Left lung (tissue), 10 donors: Measurements from ENCODE around the gene FATE1. TPM values are rescaled to one million over a fixed set of nuclear protein-coding genes. Genes with fewer than 3 reads are reported as not detected.

Experiments
- ATAC-seq: fragments of 200-7000 bp; cut with Tn5 transposase; one replicate; pipeline ENCODE4 v1.9.1; 2020; ENCODE audit warnings: moderate library complexity
- DNase-seq, 4 donors: peaks; one replicate each; pipeline ENCODE4 v3.0.0-alpha.2; 2013 to 2020
- H3K27ac ChIP-seq, 2 donors: fragments of 200-600 bp; sonication (generic) in 1 of 2; one replicate each; pipeline versions ENCODE4 v1.5.0 to v1.8.0; 2020 to 2021
- H3K27me3 ChIP-seq, 2 donors: fragments of 200-600 bp; sonication (generic) in 1 of 2; one replicate each; pipeline versions ENCODE4 v1.5.0 to v1.8.0; 2020 to 2021
- H3K36me3 ChIP-seq, 2 donors: fragments of 200-600 bp; sonication (generic) in 1 of 2; one replicate each; pipeline versions ENCODE4 v1.5.0 to v1.8.0; 2020 to 2021
- H3K4me1 ChIP-seq, 2 donors: fragments of 200-600 bp; one replicate each; pipeline ENCODE4 v1.8.0; 2021
- H3K4me3 ChIP-seq, 2 donors: fragments of 200-600 bp; sonication (generic) in 1 of 2; one replicate each; pipeline versions ENCODE4 v1.5.0 to v1.8.0; 2020 to 2021; ENCODE audit warnings: mild to moderate bottlenecking in 1 of 2
- H3K9me3 ChIP-seq, 2 donors: fragments of 200-600 bp; sonication (generic) in 1 of 2; one replicate each; pipeline versions ENCODE4 v1.5.0 to v1.8.0; 2020 to 2021
- intact Hi-C, 2 donors: fragments of 100-400 bp; cut with DNase I; formaldehyde crosslinking; loops; one replicate each; pipeline versions ENCODE4 v1.11.2 to v1.14.2; 2022
- polyA plus RNA-seq, 6 donors: library from polyadenylated mRNA; unstranded; fragments of 120-200 nt; gene quantifications; one replicate each; pipeline ENCODE4 v1.2.1, GENCODE V29; 2013; ENCODE audit not compliant: insufficient read length in 6 of 6
- total RNA-seq, 2 donors: library from RNA; stranded (reverse); fragmentation: NEBNext Ultra II Directional; extraction: Animal tissue kit (Norgen Biotek cat#: 25700); gene quantifications; one replicate each; pipeline ENCODE4 v1.2.1, GENCODE V29; 2021
- TF ChIP-seq, protein P1 (sequence below), 2 donors: fragments of 200-600 bp; sonication (generic) in 1 of 2; IDR thresholded peaks; one replicate each; pipeline versions ENCODE4 v1.5.0 to v1.8.0; 2021; ENCODE audit warnings: antibody characterized with exemption in 2 of 2
- donor health status: DM: no; HTN: yes; CAD: no.
- donor health status: DM: no; HTN: no; CAD: no.

FATE1 gene
- total and polyA plus RNA-seq, 8 donors: 0.18 to 0.61 (median 0.40) TPM; not detected in 2

GRCh38 chrX:151687635-151688034 is 28.2 kb upstream of the FATE1 start:
- no peak overlapping the region for H3K4me3 ChIP-seq
- no peak for DNase-seq

GRCh38 chrX:151688695-151689094 is 27.1 kb upstream of the FATE1 start:
- ATAC-seq: no peak
- no peaks in the 10 kb centered on the region for H3K9me3 ChIP-seq
- H3K36me3 ChIP-seq: no peaks in the 10 kb centered on the region
- TF ChIP-seq, protein P1, sequence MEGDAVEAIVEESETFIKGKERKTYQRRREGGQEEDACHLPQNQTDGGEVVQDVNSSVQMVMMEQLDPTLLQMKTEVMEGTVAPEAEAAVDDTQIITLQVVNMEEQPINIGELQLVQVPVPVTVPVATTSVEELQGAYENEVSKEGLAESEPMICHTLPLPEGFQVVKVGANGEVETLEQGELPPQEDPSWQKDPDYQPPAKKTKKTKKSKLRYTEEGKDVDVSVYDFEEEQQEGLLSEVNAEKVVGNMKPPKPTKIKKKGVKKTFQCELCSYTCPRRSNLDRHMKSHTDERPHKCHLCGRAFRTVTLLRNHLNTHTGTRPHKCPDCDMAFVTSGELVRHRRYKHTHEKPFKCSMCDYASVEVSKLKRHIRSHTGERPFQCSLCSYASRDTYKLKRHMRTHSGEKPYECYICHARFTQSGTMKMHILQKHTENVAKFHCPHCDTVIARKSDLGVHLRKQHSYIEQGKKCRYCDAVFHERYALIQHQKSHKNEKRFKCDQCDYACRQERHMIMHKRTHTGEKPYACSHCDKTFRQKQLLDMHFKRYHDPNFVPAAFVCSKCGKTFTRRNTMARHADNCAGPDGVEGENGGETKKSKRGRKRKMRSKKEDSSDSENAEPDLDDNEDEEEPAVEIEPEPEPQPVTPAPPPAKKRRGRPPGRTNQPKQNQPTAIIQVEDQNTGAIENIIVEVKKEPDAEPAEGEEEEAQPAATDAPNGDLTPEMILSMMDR (IDR thresholded peaks at IDR 0.05): no peak
- H3K27me3 ChIP-seq: no peaks in the 10 kb centered on the region
- DNase-seq: no peak
- H3K4me3 ChIP-seq: no peak overlapping the region
- intact Hi-C loops: no loop called here
- H3K27ac ChIP-seq: no peak overlapping the region
- no peaks in the 10 kb centered on the region for H3K4me1 ChIP-seq

More at GRCh38 chrX:151687635-151688034, 28.2 kb upstream of the FATE1 start:
- no peak for ATAC-seq
- H3K9me3 ChIP-seq: no peaks in the 10 kb centered on the region
- no peaks in the 10 kb centered on the region for H3K36me3 ChIP-seq
- intact Hi-C loops: no loop called here
- no peaks in the 10 kb centered on the region for H3K27me3 ChIP-seq
- H3K27ac ChIP-seq: no peak overlapping the region
- TF ChIP-seq, protein P1 (IDR thresholded peaks at IDR 0.05): no peak
- H3K4me1 ChIP-seq: no peaks in the 10 kb centered on the region

DNA sequence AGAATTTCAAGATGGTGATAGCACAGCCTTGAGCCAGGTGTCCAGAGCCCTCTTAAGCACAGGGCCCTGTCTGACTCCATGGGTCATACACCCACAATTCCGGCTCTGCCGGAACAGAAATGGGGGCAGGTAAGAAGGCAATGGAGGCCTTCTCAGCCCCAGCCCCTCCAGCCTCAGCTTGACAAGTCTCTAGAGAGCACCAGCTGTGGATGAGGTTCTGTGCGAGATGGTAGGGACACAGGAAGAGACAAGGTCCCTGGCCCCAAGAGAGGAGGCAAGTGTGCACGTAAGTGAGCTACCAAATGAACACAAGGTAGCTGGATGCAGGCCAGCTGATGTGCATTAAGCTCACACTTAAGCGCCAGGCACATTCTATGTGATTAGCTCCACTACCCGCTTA is 23.0 kb upstream of the FATE1 start:
- no peaks in the 10 kb centered on the region for H3K4me1 ChIP-seq
- peaks cover 0 to 19% of the 10 kb centered on the region in 2 donors for H3K27me3 ChIP-seq
- no peak overlapping the region for H3K4me3 ChIP-seq
- H3K36me3 ChIP-seq: no peaks in the 10 kb centered on the region
- H3K9me3 ChIP-seq: no peaks in the 10 kb centered on the region
- ATAC-seq: no peak
- no peak overlapping the region for H3K27ac ChIP-seq
- intact Hi-C loops: no loop called here
- TF ChIP-seq, protein P1 (IDR thresholded peaks at IDR 0.05): no peak
- no peak for DNase-seq

DNA sequence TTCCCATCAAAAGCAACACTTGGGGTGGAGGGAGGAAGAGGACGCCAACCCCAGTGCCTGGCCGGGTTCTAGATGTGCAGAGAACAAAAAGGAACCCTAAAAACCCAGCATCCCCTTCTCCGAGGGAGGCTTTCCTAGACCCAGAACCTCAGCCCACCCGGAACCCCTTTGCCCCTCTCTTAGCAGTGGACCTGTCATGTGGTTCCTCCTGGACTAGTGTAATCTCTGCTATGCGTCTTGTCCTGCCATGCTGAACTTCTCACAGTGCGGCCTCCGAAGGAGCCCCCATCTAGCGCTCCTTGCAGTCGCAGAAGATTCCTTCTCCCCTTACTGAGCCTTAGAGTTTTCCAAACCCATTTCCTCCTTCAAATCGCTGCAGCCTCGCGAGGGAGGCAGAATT is 21.7 kb upstream of the FATE1 start:
- H3K27ac ChIP-seq: no peak overlapping the region
- H3K27me3 ChIP-seq: peaks cover 0 to 19% of the 10 kb centered on the region in 2 donors
- DNase-seq (no peak), ATAC-seq (no peak)
- H3K36me3 ChIP-seq: no peaks in the 10 kb centered on the region
- no peaks in the 10 kb centered on the region for H3K9me3 ChIP-seq
- TF ChIP-seq, protein P1 (IDR thresholded peaks at IDR 0.05): no peak
- intact Hi-C loops: no loop called here
- no peak overlapping the region for H3K4me3 ChIP-seq
- H3K4me1 ChIP-seq: no peaks in the 10 kb centered on the region

- TF ChIP-seq, protein P1 (IDR thresholded peaks at IDR 0.05): no peak
- intact Hi-C loops: no loop called here
- Histone ChIP-seq H3K36me3 (no peaks in the 10 kb centered on the region), H3K4me3 (no peak within 1 kb of the TSS), H3K9me3 (no peaks in the 10 kb centered on the region), H3K27ac (no peak within 1 kb of the TSS), H3K4me1 (no peaks in the 10 kb centered on the region), H3K27me3 (peaks cover 0 to 19% of the 10 kb centered on the region in 2 donors)
- peak in 1 of 4 donors; percentile 52 for DNase-seq
- no peak for ATAC-seq
Observed at GRCh38 chrX:151694661-151695582, 20.9 kb upstream of the FATE1 start, which contains the start of gene PRRG3. Gene PRRG3, plus strand, starts transcription at chrX:151695458. Its CDS starts 3,357 bp downstream, at chrX:151698815.
